HCT116 (cell line): ENCODE results near the gene SCNN1B. TPM values are rescaled to one million over a fixed set of nuclear protein-coding genes. Genes with fewer than 3 reads are reported as not detected.

Source experiments
- ATAC-seq: fragments of 200-7000 bp; cut with Tn5 transposase; 2 replicates; pipeline ENCODE4 v1.9.1; 2020; ENCODE audit warnings: mild to moderate bottlenecking, moderate library complexity
- BruUV-seq: library from RNA; stranded (reverse); fragments of 400-500 nt; replicated peaks from 2 replicates; lab custom pipeline; 2021; lab: Mats Ljungman, UMichigan
- CTCF ChIA-PET: fragments of 300-600 bp; sonication (Branson Sonifier 250); formaldehyde crosslinking; loops from one replicate; lab custom pipeline; 2021; ENCODE audit warnings: antibody characterized with exemption; lab: Charles Lee
- POLR2A ChIA-PET: fragments of 300-600, 350-600 bp; sonication (Branson Sonifier 250); formaldehyde crosslinking; loops from one replicate; lab custom pipeline; 2021; ENCODE audit warnings: antibody characterized with exemption; lab: Charles Lee
- RAD21 ChIA-PET, 2 experiments: fragments of 300-600 bp; sonication (Branson Sonifier 250); formaldehyde crosslinking; loops; one replicate each; lab custom pipeline; 2023; ENCODE audit warnings: low total read pairs in 2 of 2; ENCODE audit not compliant: uncharacterized antibody in 2 of 2, unreplicated experiment in 2 of 2, low non-redundant PET in 1 of 2; lab: Charles Lee
- DNase-seq: peaks from one replicate; pipeline ENCODE4 v3.0.0-alpha.2; 2010; ENCODE audit warnings: low read depth, low spot score
- H2AFZ ChIP-seq: fragments of 200-600 bp; shearing (Covaris generic), sonication (generic); 2 replicates; pipeline ENCODE4 v1.6.1; 2017; ENCODE audit warnings: low read depth, mixed run types, mixed read lengths, antibody characterized with exemption, low read length; ENCODE audit not compliant: poor library complexity, severe bottlenecking
- H3K27ac ChIP-seq: 2 replicates; pipeline ENCODE4 v1.5.1; 2012; ENCODE audit warnings: low read depth, low read length
- H3K27me3 ChIP-seq: fragments of 200-600 bp; sonication (generic); 2 replicates; pipeline ENCODE4 v1.6.1; 2016; ENCODE audit warnings: mixed run types, low read length, mixed read lengths; ENCODE audit not compliant: insufficient read depth
- H3K36me3 ChIP-seq, 2 experiments: fragments of 200-500 bp in 1 of 2; fragments of 200-600 bp in 1 of 2; sonication (Bioruptor generic) in 1 of 2; sonication (generic) in 1 of 2; 2 replicates each; pipeline versions ENCODE4 v1.5.1 to v1.6.1; 2014 to 2016; ENCODE audit warnings: low read length in 2 of 2, inconsistent platforms in 1 of 2, mixed read lengths in 1 of 2, mixed run types in 1 of 2; ENCODE audit not compliant: insufficient read depth in 2 of 2, control insufficient read depth in 1 of 2
- H3K4me1 ChIP-seq, 2 experiments: fragments of 200-600 bp in 1 of 2; sonication (generic) in 1 of 2; 2 replicates each; pipeline versions ENCODE4 v1.5.1 to v1.6.1; 2012 to 2017; ENCODE audit warnings: low read length in 2 of 2, inconsistent platforms in 1 of 2, mild to moderate bottlenecking in 1 of 2, mixed read lengths in 1 of 2, mixed run types in 1 of 2, moderate library complexity in 1 of 2; ENCODE audit not compliant: insufficient read depth in 2 of 2, control insufficient read depth in 1 of 2
- H3K4me2 ChIP-seq: fragments of 200-600 bp; sonication (generic); 2 replicates; pipeline ENCODE4 v1.6.1; 2017; ENCODE audit warnings: mixed run types, low read length, mixed read lengths
- H3K4me3 ChIP-seq, 2 experiments: fragments of 200-600 bp in 1 of 2; sonication (generic) in 1 of 2; replicated peaks in 1 of 2; 2 replicates each; pipeline ENCODE4 v1.5.1; 2011 to 2016; ENCODE audit warnings: low read length in 2 of 2, control low read depth in 1 of 2, low read depth in 1 of 2, mild to moderate bottlenecking in 1 of 2, mixed read lengths in 1 of 2, mixed run types in 1 of 2
- H3K79me2 ChIP-seq: fragments of 200-600 bp; sonication (generic); 2 replicates; pipeline ENCODE4 v1.6.1; 2017; ENCODE audit warnings: mild to moderate bottlenecking, mixed run types, low read length, moderate library complexity, mixed read lengths; ENCODE audit not compliant: insufficient read depth
- H3K9ac ChIP-seq: fragments of 200-600 bp; sonication (generic); 2 replicates; pipeline ENCODE4 v1.6.1; 2016; ENCODE audit warnings: low read length, mixed read lengths
- H3K9me2 ChIP-seq: fragments of 200-600 bp; sonication (generic), shearing (Covaris generic); 2 replicates; pipeline ENCODE4 v1.6.1; 2017; ENCODE audit warnings: mixed run types, mild to moderate bottlenecking, moderate library complexity; ENCODE audit not compliant: insufficient read depth
- H3K9me3 ChIP-seq, 2 experiments: fragments of 200-500 bp in 1 of 2; fragments of 200-600 bp in 1 of 2; sonication (Bioruptor generic) in 1 of 2; sonication (generic) in 1 of 2; 2 replicates each; pipeline ENCODE4 v1.6.1; 2014 to 2017; ENCODE audit warnings: low read length in 2 of 2, mixed read lengths in 2 of 2, inconsistent platforms in 1 of 2, low read depth in 1 of 2, mild to moderate bottlenecking in 1 of 2, mixed run types in 1 of 2, moderate library complexity in 1 of 2; ENCODE audit not compliant: control insufficient read depth in 1 of 2, insufficient read depth in 1 of 2
- H4K20me1 ChIP-seq: fragments of 200-600 bp; sonication (generic), shearing (Covaris generic); 2 replicates; pipeline ENCODE4 v1.6.1; 2017; ENCODE audit warnings: mixed run types, mild to moderate bottlenecking, moderate library complexity; ENCODE audit not compliant: insufficient read depth
- CEBPB ChIP-seq: IDR thresholded peaks from 2 replicates; pipeline ENCODE4 v1.6.1; 2012; ENCODE audit warnings: low read depth
- EGR1 ChIP-seq: IDR thresholded peaks from 2 replicates; pipeline ENCODE4 v1.6.1; 2012; ENCODE audit warnings: low read depth
- ELF1 ChIP-seq: IDR thresholded peaks from 2 replicates; pipeline ENCODE4 v1.6.1; 2012; ENCODE audit warnings: low read depth, borderline replicate concordance
- EZH2 ChIP-seq: fragments of 200-600 bp; sonication (generic); IDR thresholded peaks from 2 replicates; pipeline ENCODE4 v1.6.1; 2017; ENCODE audit warnings: antibody characterized with exemption, mixed run types
- EZH2phosphoT487 ChIP-seq: fragments of 200-600 bp; IDR thresholded peaks from 2 replicates; pipeline ENCODE4 v1.6.1; 2018; ENCODE audit warnings: antibody characterized with exemption, borderline replicate concordance
- JUND ChIP-seq: IDR thresholded peaks from 2 replicates; pipeline ENCODE4 v1.6.1; 2012
- POLR2A ChIP-seq: IDR thresholded peaks from 2 replicates; pipeline ENCODE4 v1.7.0; 2011; ENCODE audit warnings: borderline replicate concordance; ENCODE audit not compliant: insufficient read depth, insufficient read length; ENCODE audit errors: extremely low read depth
- POLR2AphosphoS5 ChIP-seq: IDR thresholded peaks from 2 replicates; pipeline ENCODE4 v1.6.1; 2011; ENCODE audit warnings: mild to moderate bottlenecking, low read depth, low read length, moderate library complexity
- RAD21 ChIP-seq: IDR thresholded peaks from 2 replicates; pipeline ENCODE4 v1.6.1; 2012; ENCODE audit warnings: low read depth, mild to moderate bottlenecking
- SIN3A ChIP-seq: IDR thresholded peaks from 2 replicates; pipeline ENCODE4 v1.6.1; 2012; ENCODE audit warnings: low read depth
- YY1 ChIP-seq: IDR thresholded peaks from 2 replicates; pipeline ENCODE4 v1.6.1; 2011; ENCODE audit warnings: low read length, low read depth, moderate library complexity, mild to moderate bottlenecking; ENCODE audit not compliant: insufficient replicate concordance; ENCODE audit errors: extremely low read depth
- ZNF274 ChIP-seq: fragments of 200-500 bp; sonication (Bioruptor generic); IDR thresholded peaks from 2 replicates; pipeline ENCODE4 v1.6.1; 2014; ENCODE audit warnings: mild to moderate bottlenecking, low read depth, low read length, inconsistent platforms
- intact Hi-C: fragments of 100-400 bp; cut with micrococcal nuclease; formaldehyde crosslinking; loops from 2 replicates; pipeline ENCODE4 v1.10.0; 2022
- total RNA-seq: library from RNA; stranded (reverse); gene quantifications from one replicate; pipeline ENCODE4 v1.2.1, GENCODE V29; 2021; ENCODE audit not compliant: unreplicated experiment
- TF ChIP-seq, protein P1 (sequence below): IDR thresholded peaks from 2 replicates; pipeline ENCODE4 v1.6.1; 2012; ENCODE audit warnings: low read depth
- TF ChIP-seq, protein P2 (sequence below): IDR thresholded peaks from 2 replicates; pipeline ENCODE4 v1.6.1; 2012
- TF ChIP-seq, protein P3 (sequence below): IDR thresholded peaks from 2 replicates; pipeline ENCODE4 v1.6.1; 2011; ENCODE audit warnings: mild to moderate bottlenecking, low read length, moderate library complexity; ENCODE audit not compliant: insufficient replicate concordance; ENCODE audit errors: extremely low read depth

The SCNN1B gene
- total RNA-seq, 1 experiment from 2014 or later, result 0.37 TPM

DNA sequence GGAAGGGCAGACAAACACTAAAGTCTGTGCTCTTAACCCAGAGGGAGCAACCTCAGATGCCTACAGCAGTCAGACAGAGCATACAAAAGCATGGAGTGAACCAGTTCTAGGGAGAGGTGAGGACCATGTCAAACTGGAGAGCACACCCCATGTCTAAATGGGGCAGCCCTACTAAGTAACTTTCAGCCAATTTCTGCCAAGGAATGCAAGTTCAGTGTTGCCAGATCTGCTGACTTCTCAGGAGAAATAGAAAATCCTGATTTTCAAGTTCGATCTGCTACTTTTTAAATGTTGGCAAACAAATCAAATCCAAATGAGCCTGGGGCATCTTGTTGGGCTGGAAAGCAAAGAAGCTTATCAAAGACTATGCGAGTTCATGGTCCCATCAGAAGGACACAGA is 17.5 kb upstream of the SCNN1B start:
- intact Hi-C loops, result no loop called here
- Histone ChIP-seq H3K4me3 (no peak overlapping the region), H3K9ac (no peak overlapping the region), H3K27ac (no peak overlapping the region), H3K9me3 (no peaks in the 10 kb centered on the region), H4K20me1 (no peaks in the 10 kb centered on the region), H3K36me3 (no peaks in the 10 kb centered on the region), H3K27me3 (peaks cover 16% of the 10 kb centered on the region), H3K4me2 (no peak overlapping the region), H3K9me2 (no peaks in the 10 kb centered on the region), H3K79me2 (no peaks in the 10 kb centered on the region), H3K4me1 (no peaks in the 10 kb centered on the region), H2AFZ (no peak overlapping the region)
- BruUV-seq, result no TSS peak
- DNase-seq, result no peak
- no peak for ATAC-seq
- ChIA-PET CTCF (no interaction called here), POLR2A (no interaction called here), RAD21 (no interaction called here)
- no peak for TF ChIP-seq POLR2A
- TF ChIP-seq JUND, result no peak
- TF ChIP-seq EZH2, result no peak

DNA sequence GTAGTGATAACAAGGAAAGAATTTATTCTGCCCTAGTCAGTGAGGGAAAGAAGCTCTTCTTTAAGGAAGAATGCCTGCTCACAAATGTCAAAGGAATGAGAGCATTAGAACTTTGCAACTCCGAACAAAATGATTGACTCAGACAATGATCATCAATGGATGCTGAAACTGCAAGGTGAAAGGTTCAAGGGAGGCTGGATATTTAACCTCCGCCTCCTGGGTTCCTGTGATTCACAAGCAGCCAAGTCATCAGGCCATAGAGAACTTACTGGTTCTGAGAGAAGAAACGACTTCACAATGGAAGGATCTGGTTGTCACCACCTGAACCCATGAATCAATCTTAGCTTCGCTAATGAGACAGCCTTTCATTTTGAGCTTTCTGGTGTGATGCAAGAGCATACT is 16.0 kb upstream of the SCNN1B start:
- no peaks in the 10 kb centered on the region for H4K20me1 ChIP-seq
- H3K79me2 ChIP-seq, result no peaks in the 10 kb centered on the region
- H3K9ac ChIP-seq, result no peak overlapping the region
- H3K4me3 ChIP-seq, result no peak overlapping the region
- no peaks in the 10 kb centered on the region for H3K9me3 ChIP-seq
- no peak for TF ChIP-seq ELF1
- no peak for TF ChIP-seq EZH2
- TF ChIP-seq SIN3A, result no peak
- TF ChIP-seq EZH2phosphoT487, result no peak
- TF ChIP-seq JUND, result no peak
- no peak for TF ChIP-seq EGR1
- TF ChIP-seq, protein P1, sequence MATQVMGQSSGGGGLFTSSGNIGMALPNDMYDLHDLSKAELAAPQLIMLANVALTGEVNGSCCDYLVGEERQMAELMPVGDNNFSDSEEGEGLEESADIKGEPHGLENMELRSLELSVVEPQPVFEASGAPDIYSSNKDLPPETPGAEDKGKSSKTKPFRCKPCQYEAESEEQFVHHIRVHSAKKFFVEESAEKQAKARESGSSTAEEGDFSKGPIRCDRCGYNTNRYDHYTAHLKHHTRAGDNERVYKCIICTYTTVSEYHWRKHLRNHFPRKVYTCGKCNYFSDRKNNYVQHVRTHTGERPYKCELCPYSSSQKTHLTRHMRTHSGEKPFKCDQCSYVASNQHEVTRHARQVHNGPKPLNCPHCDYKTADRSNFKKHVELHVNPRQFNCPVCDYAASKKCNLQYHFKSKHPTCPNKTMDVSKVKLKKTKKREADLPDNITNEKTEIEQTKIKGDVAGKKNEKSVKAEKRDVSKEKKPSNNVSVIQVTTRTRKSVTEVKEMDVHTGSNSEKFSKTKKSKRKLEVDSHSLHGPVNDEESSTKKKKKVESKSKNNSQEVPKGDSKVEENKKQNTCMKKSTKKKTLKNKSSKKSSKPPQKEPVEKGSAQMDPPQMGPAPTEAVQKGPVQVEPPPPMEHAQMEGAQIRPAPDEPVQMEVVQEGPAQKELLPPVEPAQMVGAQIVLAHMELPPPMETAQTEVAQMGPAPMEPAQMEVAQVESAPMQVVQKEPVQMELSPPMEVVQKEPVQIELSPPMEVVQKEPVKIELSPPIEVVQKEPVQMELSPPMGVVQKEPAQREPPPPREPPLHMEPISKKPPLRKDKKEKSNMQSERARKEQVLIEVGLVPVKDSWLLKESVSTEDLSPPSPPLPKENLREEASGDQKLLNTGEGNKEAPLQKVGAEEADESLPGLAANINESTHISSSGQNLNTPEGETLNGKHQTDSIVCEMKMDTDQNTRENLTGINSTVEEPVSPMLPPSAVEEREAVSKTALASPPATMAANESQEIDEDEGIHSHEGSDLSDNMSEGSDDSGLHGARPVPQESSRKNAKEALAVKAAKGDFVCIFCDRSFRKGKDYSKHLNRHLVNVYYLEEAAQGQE, result no peak
- TF ChIP-seq, protein P2, sequence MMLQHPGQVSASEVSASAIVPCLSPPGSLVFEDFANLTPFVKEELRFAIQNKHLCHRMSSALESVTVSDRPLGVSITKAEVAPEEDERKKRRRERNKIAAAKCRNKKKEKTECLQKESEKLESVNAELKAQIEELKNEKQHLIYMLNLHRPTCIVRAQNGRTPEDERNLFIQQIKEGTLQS, result no peak
- TF ChIP-seq, protein P3, sequence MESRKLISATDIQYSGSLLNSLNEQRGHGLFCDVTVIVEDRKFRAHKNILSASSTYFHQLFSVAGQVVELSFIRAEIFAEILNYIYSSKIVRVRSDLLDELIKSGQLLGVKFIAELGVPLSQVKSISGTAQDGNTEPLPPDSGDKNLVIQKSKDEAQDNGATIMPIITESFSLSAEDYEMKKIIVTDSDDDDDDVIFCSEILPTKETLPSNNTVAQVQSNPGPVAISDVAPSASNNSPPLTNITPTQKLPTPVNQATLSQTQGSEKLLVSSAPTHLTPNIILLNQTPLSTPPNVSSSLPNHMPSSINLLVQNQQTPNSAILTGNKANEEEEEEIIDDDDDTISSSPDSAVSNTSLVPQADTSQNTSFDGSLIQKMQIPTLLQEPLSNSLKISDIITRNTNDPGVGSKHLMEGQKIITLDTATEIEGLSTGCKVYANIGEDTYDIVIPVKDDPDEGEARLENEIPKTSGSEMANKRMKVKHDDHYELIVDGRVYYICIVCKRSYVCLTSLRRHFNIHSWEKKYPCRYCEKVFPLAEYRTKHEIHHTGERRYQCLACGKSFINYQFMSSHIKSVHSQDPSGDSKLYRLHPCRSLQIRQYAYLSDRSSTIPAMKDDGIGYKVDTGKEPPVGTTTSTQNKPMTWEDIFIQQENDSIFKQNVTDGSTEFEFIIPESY, result no peak
- TF ChIP-seq ZNF274, result no peak
- TF ChIP-seq YY1, result no peak
- no peak for TF ChIP-seq POLR2A
- TF ChIP-seq CEBPB, result no peak
- TF ChIP-seq RAD21, result no peak
- no peak for TF ChIP-seq POLR2AphosphoS5
- intact Hi-C loops, result no loop called here
- H3K4me2 ChIP-seq, result no peak overlapping the region
- H3K4me1 ChIP-seq, result no peaks in the 10 kb centered on the region
- H3K27ac ChIP-seq, result no peak overlapping the region
- peaks cover 11% of the 10 kb centered on the region for H3K27me3 ChIP-seq
- H3K9me2 ChIP-seq, result no peaks in the 10 kb centered on the region
- ChIA-PET CTCF (no interaction called here), RAD21 (no interaction called here), POLR2A (no interaction called here)
- no peaks in the 10 kb centered on the region for H3K36me3 ChIP-seq
- no peak overlapping the region for H2AFZ ChIP-seq
- BruUV-seq, result no TSS peak
- ATAC-seq, result no peak
- DNase-seq, result no peak
